Gastrocnemius medialis (tissue), 4 donors: ENCODE data around the gene ARHGEF5. TPM values are rescaled to one million over a fixed set of nuclear protein-coding genes. Genes with fewer than 3 reads are reported as not detected.
"Not testable (repeated sequence)": the region's sequence is repeated elsewhere in the genome, so short reads cannot be mapped to it uniquely, and the experiment has no call there.

Source experiments
- ATAC-seq, 2 donors: fragments of 150-250 bp; one replicate each; pipeline ENCODE4 v1.9.1; 2016
- DNase-seq, 2 donors: peaks; one replicate each; pipeline ENCODE4 v3.0.0-alpha.2; 2019
- H3K27ac ChIP-seq, 4 donors: fragments of 200-600 bp; sonication (generic); 1 replicate in 1 of 4; 2 replicates in 3 of 4; pipeline ENCODE4 v1.5.1; 2016 to 2018; ENCODE audit warnings: mild to moderate bottlenecking in 2 of 4, moderate library complexity in 1 of 4
- H3K27me3 ChIP-seq, 3 donors: fragments of 200-600 bp; sonication (generic) in 2 of 3; 1 replicate in 1 of 3; 2 replicates in 2 of 3; pipeline versions ENCODE4 v1.5.1 to v1.6.0; 2016 to 2019; ENCODE audit warnings: mild to moderate bottlenecking in 1 of 3, moderate library complexity in 1 of 3
- H3K36me3 ChIP-seq, 2 donors: fragments of 200-600 bp; sonication (generic) in 1 of 2; one replicate each; pipeline ENCODE4 v1.5.1; 2017 to 2018
- H3K4me1 ChIP-seq, 2 donors: fragments of 200-600 bp; sonication (generic) in 1 of 2; one replicate each; pipeline ENCODE4 v1.5.1; 2016 to 2017; ENCODE audit warnings: mild to moderate bottlenecking in 2 of 2
- H3K4me3 ChIP-seq, 4 donors: fragments of 200-600 bp; sonication (generic) in 3 of 4; 1 replicate in 1 of 4; 2 replicates in 3 of 4; pipeline ENCODE4 v1.5.1; 2016 to 2019; ENCODE audit warnings: mild to moderate bottlenecking in 2 of 4
- H3K9me3 ChIP-seq, 3 donors: fragments of 200-600 bp; sonication (generic) in 2 of 3; 1 replicate in 1 of 3; 2 replicates in 2 of 3; pipeline ENCODE4 v1.5.1; 2016 to 2019
- in situ Hi-C, 4 donors: fragments of 200-750 bp; cut with MboI; loops; one replicate each; pipeline versions ENCODE4 v1.15.0 to v1.8.0; 2017; ENCODE audit warnings: low sequenced_read_pairs in 4 of 4
- intact Hi-C: fragments of 100-400 bp; cut with DNase I; formaldehyde crosslinking; loops from one replicate; pipeline ENCODE4 v1.15.1; 2023; ENCODE audit warnings: low total_unique reads
- total RNA-seq, 4 donors: library from RNA; depleted of rRNA; stranded (reverse); fragments of >200 nt; gene quantifications; one replicate each; pipeline versions ENCODE4 v1.1.0 to v1.2.3, GENCODE V29; 2016

The ARHGEF5 gene
- total RNA-seq, 4 donors from 2014 or later = 0.15 to 0.69 (median 0.53) TPM

GRCh38 chr7:144331996-144332288 lies 23.3 kb upstream of the ARHGEF5 start:
- H3K4me1 ChIP-seq, H3K4me3 ChIP-seq, ATAC-seq, DNase-seq, in situ Hi-C loops, H3K27me3 ChIP-seq, H3K27ac ChIP-seq, intact Hi-C loops, H3K9me3 ChIP-seq, H3K36me3 ChIP-seq: not testable (repeated sequence)

- H3K4me1 ChIP-seq, H3K9me3 ChIP-seq, H3K36me3 ChIP-seq, H3K4me3 ChIP-seq, intact Hi-C loops, in situ Hi-C loops, H3K27ac ChIP-seq, ATAC-seq, DNase-seq, H3K27me3 ChIP-seq: not testable (repeated sequence)
Observed at GRCh38 chr7:144348625-144349024, 6.6 kb upstream of the ARHGEF5 start.

GRCh38 chr7:144351667-144352066 lies 3.5 kb upstream of the ARHGEF5 start:
- in situ Hi-C loops, DNase-seq: not testable (repeated sequence)

GRCh38 chr7:144356185-144356584 lies 983 bp downstream of the ARHGEF5 start:
- DNase-seq, intact Hi-C loops, H3K36me3 ChIP-seq, H3K4me1 ChIP-seq, in situ Hi-C loops, H3K4me3 ChIP-seq, ATAC-seq, H3K9me3 ChIP-seq, H3K27ac ChIP-seq, H3K27me3 ChIP-seq: not testable (repeated sequence)

More at GRCh38 chr7:144351667-144352066, 3.5 kb upstream of the ARHGEF5 start:
- H3K4me1 ChIP-seq, intact Hi-C loops, H3K4me3 ChIP-seq, H3K9me3 ChIP-seq, H3K27ac ChIP-seq, ATAC-seq, H3K36me3 ChIP-seq, H3K27me3 ChIP-seq: not testable (repeated sequence)

GRCh38 chr7:144356860-144357259 lies 1.7 kb downstream of the ARHGEF5 start:
- H3K27me3 ChIP-seq, DNase-seq, H3K9me3 ChIP-seq, in situ Hi-C loops, H3K4me3 ChIP-seq, H3K27ac ChIP-seq, ATAC-seq, H3K4me1 ChIP-seq, H3K36me3 ChIP-seq, intact Hi-C loops: not testable (repeated sequence)

- intact Hi-C loops, H3K4me1 ChIP-seq, H3K27ac ChIP-seq, ATAC-seq, in situ Hi-C loops, DNase-seq, H3K9me3 ChIP-seq, H3K4me3 ChIP-seq, H3K27me3 ChIP-seq, H3K36me3 ChIP-seq: not testable (repeated sequence)
Observed at GRCh38 chr7:144362061-144362460, 6.9 kb downstream of the ARHGEF5 start.

- H3K9me3 ChIP-seq, intact Hi-C loops, DNase-seq, ATAC-seq, H3K27ac ChIP-seq, H3K4me1 ChIP-seq, H3K4me3 ChIP-seq, in situ Hi-C loops, H3K27me3 ChIP-seq, H3K36me3 ChIP-seq: not testable (repeated sequence)
Observed at GRCh38 chr7:144365523-144365922, 10.3 kb downstream of the ARHGEF5 start.

GRCh38 chr7:144367250-144367649 lies 12.0 kb downstream of the ARHGEF5 start:
- H3K9me3 ChIP-seq, H3K4me3 ChIP-seq, H3K4me1 ChIP-seq, intact Hi-C loops, H3K27me3 ChIP-seq, ATAC-seq, H3K27ac ChIP-seq, DNase-seq, H3K36me3 ChIP-seq, in situ Hi-C loops: not testable (repeated sequence)

GRCh38 chr7:144369221-144369620 lies 14.0 kb downstream of the ARHGEF5 start:
- H3K9me3 ChIP-seq, H3K27me3 ChIP-seq, ATAC-seq, H3K36me3 ChIP-seq, H3K4me3 ChIP-seq, DNase-seq, H3K27ac ChIP-seq, H3K4me1 ChIP-seq, intact Hi-C loops, in situ Hi-C loops: not testable (repeated sequence)
